Dedifferentiated amniotic fluid mesenchymal stem cell (primary cell): ENCODE results near the gene RGS9.
"Not testable (repeated sequence)": the region's sequence is repeated elsewhere in the genome, so short reads cannot be mapped to it uniquely, and the experiment has no call there.

ENCODE experiments used
- DNase-seq: peaks from one replicate; pipeline ENCODE4 v3.0.0-alpha.2; 2016; ENCODE audit errors: extremely low spot score

Gene RGS9

DNA sequence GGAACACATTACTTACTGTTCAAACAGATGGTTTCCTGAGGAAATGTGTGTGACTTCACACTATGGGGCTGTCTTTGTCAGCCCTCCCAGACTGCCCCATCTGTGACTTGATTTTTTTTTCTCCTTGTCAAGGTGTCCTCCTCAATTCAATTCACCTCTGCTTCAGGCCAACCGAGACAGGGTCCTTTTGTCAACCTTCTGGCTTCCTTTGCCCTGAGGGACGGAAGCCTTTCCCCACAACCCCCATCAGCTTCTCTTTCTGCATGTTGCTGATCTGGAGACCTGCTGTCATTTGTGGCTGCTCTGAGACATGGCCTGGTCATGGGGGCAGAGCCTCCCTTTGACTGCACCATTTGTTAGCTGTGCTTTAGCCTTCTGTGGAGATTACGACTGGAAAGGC lies 21.3 kb upstream of the RGS9 start:
- DNase-seq, result no peak

DNA sequence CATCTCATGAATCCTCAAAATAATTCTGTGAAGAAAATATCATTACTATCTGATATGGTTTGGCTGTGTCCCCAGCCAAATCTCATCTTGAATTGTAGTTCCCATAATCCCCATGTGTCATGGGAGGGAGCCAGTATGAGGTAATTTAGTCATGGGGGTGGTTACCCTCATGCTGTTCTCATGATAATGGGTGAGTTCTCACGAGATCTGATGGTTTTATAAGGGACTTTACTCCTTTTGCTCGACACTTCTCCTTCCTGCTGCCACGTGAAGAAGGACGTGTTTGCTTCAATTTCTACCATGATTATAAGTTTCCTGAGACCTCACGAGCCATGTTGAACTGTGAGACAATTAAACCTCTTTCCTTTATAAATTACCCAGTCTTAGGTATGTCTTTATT lies 20.7 kb upstream of the RGS9 start:
- not testable (repeated sequence) for DNase-seq

DNA sequence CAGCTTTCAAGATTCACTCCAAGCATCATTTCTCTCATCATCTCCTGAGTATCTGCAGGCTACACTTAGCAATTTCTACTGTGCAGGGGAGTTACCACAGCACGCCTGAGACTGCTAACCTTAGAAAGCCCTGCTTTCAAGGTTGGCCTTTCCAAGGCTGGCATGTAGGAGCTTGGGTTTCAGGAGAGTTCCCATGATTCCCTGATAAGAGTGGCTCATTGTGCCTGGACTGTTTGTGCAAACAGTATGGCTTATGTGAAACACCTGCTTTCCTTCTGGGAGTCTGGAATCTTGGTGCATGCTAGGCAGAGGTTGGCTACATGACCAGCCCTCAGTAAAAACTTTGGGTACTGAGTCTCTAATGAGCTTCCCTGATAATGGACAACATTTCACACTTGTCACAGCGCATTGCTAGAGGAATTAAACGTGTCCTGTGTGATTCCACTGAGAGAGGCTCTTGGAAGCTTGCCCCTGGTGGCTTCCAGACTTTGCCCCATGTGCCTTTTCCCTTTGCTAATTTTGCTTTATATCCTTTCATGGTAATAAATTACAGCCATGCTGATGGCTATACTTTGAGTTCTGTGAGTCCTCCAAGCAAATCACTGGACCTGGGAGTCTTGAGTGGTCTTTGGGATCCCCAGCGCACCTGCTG lies 19.7 kb upstream of the RGS9 start:
- DNase-seq, result no peak

DNA sequence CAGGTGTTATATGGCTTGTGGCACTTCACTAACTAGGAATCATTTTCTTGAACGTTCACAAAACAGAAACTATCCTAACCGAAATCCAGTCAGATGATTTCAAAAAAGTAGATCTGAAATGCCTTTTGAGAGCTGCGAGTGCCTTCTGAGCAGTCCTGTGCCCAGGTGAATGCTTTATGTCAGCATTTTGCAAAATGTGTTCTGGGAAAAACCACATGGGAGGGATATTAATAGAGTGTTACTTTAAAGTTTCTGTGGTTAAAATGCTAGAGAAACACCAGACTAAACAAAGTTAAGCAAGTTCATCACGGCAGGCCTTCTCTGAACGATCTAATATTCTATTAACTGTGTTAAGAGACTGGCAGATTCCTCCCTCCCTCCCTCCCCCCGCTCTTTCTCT lies 15.8 kb upstream of the RGS9 start:
- no peak for DNase-seq

DNA sequence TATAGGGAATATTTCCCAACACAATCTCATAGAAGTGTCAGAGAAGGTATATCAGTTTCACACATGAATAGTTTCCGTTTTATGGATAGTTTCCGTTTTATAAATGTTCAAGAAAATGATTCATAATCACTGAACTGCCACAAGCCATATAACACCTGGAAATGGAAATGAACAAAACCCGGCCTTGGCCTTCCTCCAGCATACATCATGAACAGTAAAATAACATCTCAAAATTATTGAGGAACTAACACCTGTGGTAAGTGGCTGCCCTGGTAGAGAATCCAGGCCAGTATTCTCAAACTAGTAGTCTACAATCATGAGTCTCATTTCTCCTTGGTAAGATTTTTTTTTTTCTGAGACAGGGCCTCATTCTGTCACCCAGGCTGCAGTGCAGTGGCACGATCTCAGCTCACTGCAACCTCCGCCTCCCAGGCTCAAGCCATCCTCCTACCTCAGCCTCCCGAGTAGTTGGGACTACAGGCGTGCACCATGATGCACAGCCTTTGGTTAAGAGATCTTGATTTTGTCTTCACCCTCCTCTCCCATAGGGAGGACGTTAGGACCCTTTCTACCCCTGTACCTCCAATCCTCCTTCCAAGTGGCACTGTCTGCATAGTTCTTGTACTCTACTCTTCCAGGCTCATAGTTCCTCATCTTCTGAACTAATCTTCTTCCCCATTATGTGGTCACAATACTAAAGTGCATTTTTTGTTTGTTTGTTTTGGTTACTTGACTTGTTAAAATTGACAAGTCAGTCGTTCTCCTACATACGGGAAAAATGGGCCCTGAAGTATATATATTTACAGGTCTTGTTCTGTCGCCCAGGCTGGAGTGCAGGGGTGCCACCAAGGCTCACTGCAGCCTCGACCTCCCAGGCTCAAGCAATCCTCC lies 15.0 kb upstream of the RGS9 start:
- DNase-seq, result no peak

DNA sequence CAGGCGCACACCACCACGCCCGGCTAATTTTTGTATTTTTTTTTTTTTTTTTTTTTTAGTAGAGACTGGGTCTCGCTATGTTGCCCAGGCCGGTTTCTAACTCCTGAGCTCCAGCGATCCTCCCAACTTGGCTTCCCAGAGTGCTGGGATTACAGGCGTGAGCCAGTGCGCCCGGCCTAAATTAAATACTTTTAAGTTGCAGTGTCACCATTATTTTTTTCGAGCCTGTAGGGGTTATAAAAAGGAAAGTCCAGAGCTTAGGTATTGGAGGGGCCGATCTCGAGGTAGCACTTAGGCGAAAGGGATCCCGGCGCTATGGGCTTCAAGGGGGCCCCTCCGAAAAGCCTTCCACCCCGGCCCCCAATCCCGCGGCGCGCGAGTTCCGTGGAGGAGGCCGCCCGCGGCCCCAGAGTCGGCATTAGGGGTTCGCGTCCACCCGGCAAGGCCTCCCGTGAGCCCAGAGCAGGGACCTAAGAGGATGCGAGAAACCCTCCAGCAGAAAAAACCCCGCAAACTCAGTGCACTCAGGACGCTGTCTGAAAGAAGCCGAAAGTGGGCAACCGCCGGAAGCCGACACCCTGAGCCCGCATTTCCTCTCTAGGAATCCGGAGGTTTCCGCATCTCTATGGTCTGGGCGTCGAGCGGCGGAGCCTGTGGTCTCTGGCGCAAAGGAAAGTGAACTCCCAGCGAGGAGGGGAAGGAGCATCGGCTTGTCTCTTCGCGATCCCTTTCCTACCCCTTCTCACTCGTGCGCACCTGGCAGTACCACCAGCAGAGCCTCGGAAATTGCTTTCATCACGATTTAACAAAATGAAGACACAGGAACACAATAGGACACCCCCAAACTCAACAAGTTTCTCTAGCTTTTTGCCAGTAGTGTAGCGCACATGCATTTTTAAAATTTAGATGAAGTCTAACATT lies 14.1 kb upstream of the RGS9 start:
- DNase-seq, result peak; percentile 85

DNA sequence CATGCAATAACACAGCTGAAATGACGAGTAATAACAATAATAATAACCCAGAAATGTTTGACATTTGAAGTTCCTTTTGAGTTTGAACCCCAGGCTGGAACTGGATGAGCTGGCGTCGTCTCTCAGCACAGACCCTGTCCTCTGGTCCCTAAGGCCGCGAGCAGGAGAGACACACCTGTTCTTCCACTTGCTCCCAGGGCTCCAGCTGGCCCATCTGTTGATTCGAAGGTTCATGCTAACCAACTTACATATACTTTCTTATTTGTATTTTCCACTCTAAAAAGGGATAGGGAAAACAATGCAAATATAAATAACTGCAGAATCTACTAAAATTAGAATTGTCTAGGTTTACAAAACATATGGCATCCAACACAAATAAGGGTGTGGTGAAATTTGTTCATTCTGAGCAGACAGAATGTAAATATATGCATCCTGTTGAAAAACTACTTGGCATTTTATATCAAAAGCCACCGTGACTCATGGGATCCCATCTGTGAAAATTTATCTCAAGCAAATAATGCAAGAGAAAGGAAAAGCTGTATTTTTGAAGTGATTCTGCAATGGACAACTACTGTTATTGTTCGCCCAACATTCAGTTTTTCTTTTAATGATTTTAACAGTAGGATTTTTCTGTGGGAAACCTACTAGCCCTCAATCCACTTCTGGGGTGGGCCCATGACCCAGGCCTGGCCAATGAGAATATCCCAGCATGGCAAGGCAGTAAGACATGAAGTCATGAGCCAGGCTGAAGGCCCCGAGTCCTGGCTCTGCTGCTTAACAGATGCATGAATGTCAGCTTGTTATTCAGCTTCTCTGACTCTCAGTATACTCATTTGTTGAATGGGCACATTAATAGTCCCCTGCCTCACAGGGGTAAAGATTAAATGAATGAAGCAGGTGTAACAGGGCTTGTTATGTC lies 13.2 kb upstream of the RGS9 start:
- peak; percentile 28 for DNase-seq

DNA sequence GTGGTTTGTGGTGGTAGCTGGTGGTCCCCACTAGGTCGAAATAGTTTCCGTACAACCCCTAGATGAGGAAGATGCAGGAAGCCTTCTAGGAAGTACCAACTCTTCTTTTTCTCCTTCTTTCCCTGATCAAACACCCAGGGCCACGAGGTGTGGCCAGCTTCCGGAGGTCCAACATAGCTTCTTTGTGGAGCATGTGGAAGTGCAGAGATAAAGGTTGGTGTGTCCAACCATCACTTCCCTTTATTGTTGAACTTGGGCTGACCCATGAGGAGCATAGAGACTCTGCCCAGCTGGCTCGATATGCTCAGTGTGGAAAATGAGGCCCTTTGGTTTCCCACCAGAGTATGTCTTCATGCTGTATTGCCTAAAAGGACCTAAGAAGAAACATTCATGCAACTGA lies 6.3 kb upstream of the RGS9 start:
- no peak for DNase-seq

DNA sequence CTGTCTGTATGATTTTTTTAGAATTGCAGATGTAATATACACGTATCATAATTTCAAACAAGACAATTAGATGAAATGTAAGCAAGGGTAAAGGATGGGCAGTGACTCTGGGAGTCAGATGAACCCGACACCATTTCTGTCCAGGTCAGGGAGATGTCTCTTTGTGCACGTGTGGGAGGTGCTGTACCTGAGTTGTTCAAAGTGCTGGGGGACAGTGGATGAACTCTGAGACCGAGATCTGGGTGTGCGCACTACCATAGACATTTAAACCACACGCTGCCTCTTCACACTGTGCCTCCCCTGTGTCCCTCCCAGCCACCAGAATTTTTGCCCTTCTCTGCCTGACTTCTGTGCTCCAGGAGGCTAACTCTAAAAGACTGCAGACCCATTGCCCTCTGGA lies 5.9 kb upstream of the RGS9 start:
- DNase-seq, result no peak

DNA sequence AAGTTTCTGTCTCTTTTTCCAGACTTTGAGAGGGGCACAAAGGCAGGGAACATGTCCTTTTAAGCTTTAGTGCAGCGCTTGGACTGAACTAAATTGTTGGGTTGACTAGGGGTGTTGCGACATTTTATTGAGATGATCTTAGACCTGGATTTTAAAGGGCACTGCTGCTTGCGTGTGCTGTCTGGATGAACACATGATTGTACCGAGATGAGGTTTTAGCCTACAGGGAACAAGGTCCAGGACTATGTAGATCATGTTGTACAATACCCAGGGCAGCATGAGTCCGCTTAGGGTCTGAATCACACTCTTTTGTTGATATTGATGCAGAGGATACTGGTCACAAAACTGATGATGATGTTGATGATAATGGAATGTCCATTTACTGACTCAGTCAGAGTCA lies 5.2 kb upstream of the RGS9 start:
- no peak for DNase-seq

DNA sequence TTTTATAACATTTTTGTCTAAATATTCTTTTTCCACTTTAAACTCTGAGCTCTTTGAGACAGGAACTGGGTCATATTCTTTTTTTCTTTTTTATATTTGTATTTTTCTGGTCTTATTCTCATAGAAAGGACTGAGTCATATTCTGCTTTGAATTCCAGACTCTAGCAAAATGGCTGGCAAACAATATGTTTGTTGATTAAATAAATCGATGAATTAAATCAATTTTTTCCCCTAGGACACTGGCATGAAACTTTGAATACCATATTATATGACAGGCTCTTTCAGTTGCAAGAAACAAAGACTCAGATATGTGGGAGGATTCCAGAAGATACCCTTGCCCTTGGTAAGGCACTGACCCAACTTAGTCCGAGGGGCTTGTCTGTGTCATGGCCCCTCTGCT lies 3.1 kb upstream of the RGS9 start:
- no peak for DNase-seq

DNA sequence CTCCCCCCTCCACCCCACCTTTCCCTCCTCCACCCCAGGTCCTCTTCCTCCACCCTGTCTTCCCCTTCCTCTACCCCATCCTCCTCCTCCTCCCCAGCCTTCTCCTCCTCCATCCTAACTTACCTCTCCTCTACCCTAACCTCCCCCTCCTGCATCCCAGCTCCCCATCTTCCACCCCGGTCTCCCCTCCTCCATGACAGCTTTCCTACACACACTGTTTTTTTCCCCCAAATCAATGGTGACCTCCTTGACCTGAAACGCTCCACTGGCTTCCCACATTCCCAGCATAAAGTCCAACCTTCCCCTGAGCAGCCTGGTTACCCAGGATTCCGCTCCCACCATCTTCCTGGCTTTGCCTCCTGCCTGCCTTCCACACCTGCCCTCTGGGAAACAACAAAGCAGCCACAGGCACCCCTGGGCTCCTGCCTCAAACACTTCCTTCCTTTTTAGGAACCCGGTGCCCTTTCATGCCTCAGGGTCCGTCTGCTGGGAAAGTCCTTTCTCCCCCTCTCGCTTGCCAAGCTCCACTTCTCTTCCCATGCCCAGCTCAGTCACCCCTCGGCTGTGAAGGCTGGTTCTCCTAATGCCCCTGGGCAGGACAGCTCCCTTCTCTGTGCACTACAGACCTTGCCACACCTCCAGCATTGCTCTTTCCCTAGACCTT lies 2.1 kb downstream of the RGS9 start:
- no peak for DNase-seq

DNA sequence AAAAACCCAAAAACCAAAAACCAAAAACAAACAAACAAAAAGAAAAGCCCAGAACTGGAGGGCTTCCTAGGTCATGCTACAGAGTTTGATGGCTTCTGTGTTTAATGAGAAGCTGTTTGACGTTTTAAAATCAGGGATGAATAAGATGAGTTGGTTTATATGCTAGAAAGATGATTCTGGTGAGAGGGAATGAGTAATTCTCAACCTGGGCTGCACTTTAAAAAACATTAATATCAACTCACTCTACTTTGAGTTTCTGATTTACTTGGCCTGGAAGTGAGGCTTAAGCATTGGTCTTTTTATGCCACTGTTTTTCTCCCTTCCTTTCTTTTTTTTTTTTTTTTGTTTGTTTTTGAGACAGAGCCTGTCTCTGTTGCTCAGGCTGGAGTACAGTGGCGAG lies 5.1 kb downstream of the RGS9 start:
- DNase-seq, result no peak

DNA sequence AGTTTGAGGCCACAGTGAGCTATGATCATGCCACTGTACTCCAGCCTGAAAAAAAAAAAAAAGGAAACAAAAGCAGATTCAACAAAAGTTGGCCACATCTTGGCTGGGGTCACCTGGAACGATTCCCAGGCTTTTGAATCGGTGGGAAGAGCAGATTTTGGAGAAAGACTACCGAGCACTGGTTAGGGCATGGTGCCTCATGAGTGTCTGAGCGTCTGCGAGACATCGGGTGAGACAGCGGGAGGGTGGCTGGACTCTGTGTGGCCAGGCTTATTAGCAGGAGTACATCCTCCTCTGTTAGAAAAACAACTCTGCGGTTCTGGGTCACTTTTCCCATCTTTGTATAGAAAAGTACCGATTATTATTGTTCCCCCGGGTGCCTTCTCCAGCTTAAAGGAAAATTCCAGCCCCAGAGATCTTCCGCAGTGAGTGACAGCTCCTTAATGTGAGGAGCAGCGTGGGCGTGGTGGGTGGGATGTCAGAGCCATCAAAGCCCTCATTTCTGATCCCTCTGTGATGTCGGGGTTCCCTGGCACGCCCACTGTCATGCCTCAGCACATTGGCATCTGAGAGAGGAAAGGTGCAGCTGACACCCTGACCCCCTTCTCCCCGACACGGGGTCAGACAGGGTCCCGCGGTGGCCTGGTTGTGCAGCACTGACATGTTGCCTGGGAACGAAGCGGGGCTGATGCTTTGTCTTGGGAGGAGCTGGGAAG lies 6.9 kb downstream of the RGS9 start:
- no peak for DNase-seq

DNA sequence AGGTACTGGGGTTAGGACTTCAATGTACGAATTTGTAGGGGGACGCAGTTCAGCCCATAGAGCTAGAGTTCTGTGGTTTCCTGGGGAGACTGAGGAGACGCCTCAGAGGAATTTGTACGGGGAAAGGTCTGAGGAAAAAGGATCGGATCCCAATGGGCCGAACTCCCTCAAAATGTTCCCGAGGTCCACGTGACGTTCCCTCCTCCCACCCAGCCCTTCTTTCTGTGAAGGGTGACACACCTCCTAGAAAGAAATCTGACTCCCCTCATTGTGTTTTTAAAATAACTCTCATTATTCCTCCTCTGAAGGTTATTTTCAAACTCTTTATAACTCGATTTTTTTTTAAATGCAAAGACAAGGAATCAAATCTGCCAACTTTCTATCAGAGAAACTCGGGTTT lies 8.6 kb downstream of the RGS9 start:
- DNase-seq, result no peak

DNA sequence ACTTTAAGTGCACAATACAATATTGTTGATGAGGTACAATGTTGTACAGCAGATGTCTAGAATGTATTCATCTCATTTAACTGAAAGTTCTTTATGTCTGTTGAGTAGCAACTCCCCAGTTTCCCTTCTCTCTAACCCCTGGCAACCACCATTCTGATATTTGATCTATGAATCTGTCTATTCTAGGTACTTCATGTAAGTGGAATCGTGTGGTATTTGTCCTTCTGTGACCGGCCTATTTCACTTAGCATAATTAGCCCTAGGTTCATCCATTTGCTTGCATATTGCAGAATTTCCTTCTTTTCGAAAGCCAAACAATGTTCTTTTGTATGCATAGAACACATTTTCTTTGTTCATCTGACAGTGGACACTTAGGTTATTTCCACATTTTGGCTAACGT lies 10.8 kb downstream of the RGS9 start:
- no peak for DNase-seq

DNA sequence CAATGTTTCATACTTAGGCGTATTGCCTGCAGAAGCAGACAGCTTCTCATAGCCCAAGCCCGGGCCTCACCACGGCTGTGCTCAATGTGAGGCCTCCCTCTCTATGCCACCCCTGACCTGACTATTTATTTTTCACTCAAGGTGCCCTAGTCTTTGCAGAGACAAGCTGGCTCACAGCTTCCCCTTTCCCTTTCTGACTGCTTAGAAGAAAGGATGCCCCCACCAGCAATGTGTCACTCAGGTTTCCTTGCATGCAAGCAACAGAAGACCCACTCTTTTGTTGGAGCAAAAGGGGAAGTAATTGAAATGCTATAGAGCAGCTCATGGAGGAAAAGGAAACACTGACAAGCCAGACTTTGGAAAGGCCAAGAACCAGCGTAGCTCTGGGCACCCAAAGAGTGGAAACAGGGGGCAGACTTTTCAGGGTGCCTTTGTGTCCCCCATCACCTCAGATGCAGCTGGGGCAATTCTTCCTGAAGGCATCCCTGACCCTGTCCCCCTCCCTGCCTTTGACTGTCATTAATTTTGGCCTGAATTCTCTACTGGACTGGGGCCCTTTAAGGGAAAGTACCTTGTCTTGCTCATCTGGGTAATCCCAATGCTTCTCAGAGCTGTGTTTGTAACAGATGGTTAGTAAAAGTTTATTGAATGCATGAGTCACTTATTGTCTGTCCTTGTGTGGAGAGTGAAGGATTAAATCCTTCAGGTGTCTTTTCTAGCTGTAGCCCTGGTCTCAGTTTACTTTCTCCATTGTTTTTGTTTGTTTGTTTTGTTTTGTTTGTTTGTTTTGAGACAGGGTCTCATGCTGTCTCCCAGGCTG lies 17.8 kb downstream of the RGS9 start:
- no peak for DNase-seq

DNA sequence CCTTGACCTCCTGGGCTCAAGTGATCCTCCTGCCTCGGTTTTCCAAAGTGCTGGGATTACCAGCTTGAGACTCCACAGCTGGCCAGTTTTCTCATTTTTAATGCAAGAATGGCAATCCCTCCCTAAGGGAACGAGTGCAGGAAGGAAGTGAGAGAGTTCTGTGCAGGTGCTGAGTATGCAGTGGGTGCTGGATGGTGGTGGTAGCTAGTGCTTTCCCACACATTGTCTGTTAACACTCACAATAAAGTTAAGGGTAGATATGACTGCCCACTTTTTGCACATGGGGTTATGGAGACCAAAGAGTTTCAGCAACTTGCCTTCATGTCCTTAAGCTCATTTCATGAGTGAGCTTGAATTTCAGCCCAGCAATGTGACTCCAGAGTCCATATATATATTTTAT lies 18.5 kb downstream of the RGS9 start:
- DNase-seq, result no peak

DNA sequence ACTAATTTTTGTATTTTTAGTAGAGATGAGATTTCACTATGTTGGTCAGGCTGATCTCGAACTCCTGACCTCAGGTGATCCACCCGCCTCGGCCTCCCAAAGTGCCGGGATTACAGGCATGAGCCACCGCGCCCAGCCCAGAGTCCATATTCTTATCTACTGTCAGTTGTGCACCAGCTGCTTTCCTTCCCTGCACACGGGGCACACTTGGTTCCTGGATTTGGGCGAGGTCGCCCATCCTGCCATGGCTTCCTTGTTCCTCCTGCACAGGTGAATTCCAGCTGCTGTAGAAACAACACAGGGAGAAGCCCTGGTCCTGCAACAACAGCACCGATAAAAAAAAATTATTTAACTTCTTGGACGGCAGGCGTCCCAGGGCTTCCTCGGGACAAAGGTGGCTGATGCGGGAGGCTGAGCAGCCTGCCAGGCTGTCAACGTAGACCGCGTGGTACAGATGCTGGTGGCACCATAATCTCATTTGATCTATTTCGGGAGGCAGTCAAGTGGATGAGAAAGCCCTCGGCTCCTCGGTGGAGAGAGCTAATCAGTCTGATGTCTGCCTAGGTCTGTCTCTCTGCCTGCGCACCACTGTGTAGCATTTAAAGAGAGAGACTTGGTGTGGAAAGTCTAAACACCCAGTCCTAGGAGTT lies 19.1 kb downstream of the RGS9 start:
- no peak for DNase-seq
